DND-41 (cell line): ENCODE results near the gene CDH23.
A peak's percentile ranks its signal among the peaks of the same experiment; 100 is the strongest.

Experiments used
- ATAC-seq: fragments of 200-7000 bp; cut with Tn5 transposase; 3 replicates; pipeline ENCODE4 v1.9.1; 2021; ENCODE audit warnings: low read depth; ENCODE audit not compliant: insufficient read depth
- DNase-seq: peaks from one replicate; pipeline ENCODE4 v3.0.0-alpha.2; 2020
- H2AFZ ChIP-seq: 2 replicates; pipeline ENCODE4 v1.6.0; 2012; ENCODE audit warnings: low read depth, low read length
- H3K27ac ChIP-seq: 2 replicates; pipeline ENCODE4 v1.5.1; 2012; ENCODE audit warnings: low read length, inconsistent platforms
- H3K27me3 ChIP-seq: fragments of 200-600 bp; sonication (generic); 2 replicates; pipeline ENCODE4 v1.6.0; 2012; ENCODE audit warnings: low read length, mild to moderate bottlenecking, inconsistent platforms; ENCODE audit not compliant: insufficient read depth, poor library complexity
- H3K36me3 ChIP-seq: 2 replicates; pipeline ENCODE4 v1.5.1; 2012; ENCODE audit warnings: low read length, inconsistent platforms; ENCODE audit not compliant: insufficient read depth
- H3K4me1 ChIP-seq: 2 replicates; pipeline ENCODE4 v1.5.1; 2012; ENCODE audit warnings: mild to moderate bottlenecking, low read length; ENCODE audit not compliant: insufficient read depth
- H3K4me2 ChIP-seq: 2 replicates; pipeline ENCODE4 v1.6.0; 2012; ENCODE audit warnings: mild to moderate bottlenecking, moderate library complexity, low read length, inconsistent platforms; ENCODE audit not compliant: insufficient read depth
- H3K4me3 ChIP-seq, 2 experiments: fragments of 200-600 bp in 1 of 2; shearing (Covaris generic) in 1 of 2; 2 replicates each; pipeline ENCODE4 v1.5.1; 2012 to 2016; ENCODE audit warnings: inconsistent platforms in 2 of 2, low read length in 2 of 2, mild to moderate bottlenecking in 2 of 2, low read depth in 1 of 2, moderate library complexity in 1 of 2
- H3K79me2 ChIP-seq: 2 replicates; pipeline ENCODE4 v1.6.0; 2012; ENCODE audit warnings: low read length, inconsistent platforms; ENCODE audit not compliant: insufficient read depth
- H3K9ac ChIP-seq: 2 replicates; pipeline ENCODE4 v1.6.0; 2012; ENCODE audit warnings: low read depth, mild to moderate bottlenecking, inconsistent platforms, low read length, moderate library complexity
- H3K9me3 ChIP-seq: 2 replicates; pipeline ENCODE4 v1.5.1; 2012; ENCODE audit warnings: low read length, moderate library complexity, mild to moderate bottlenecking, inconsistent platforms; ENCODE audit not compliant: insufficient read depth, severe bottlenecking
- H4K20me1 ChIP-seq: 2 replicates; pipeline ENCODE4 v1.6.0; 2012; ENCODE audit warnings: low read length; ENCODE audit not compliant: insufficient read depth
- CTCF ChIP-seq: IDR thresholded peaks from 2 replicates; pipeline ENCODE4 v1.5.1; 2012; ENCODE audit warnings: borderline replicate concordance, low read length, moderate library complexity, mild to moderate bottlenecking; ENCODE audit not compliant: poor library complexity, severe bottlenecking; ENCODE audit errors: extremely low read depth
- EZH2 ChIP-seq: IDR thresholded peaks from 3 replicates; pipeline ENCODE4 v1.6.1; 2012; ENCODE audit warnings: borderline replicate concordance, low read depth, mild to moderate bottlenecking, moderate library complexity, low read length, inconsistent platforms; ENCODE audit not compliant: severe bottlenecking

Gene CDH23

GRCh38 chr10:71432101-71432905, 35.6 kb downstream of the CDH23 start:
- no peaks in the 10 kb centered on the region for H3K9me3 ChIP-seq
- ATAC-seq (no peak), DNase-seq (no peak)
- H3K4me3 ChIP-seq, result no peak overlapping the region
- no peak overlapping the region for H3K4me2 ChIP-seq
- H3K9ac ChIP-seq, result no peak overlapping the region
- H3K36me3 ChIP-seq, result no peaks in the 10 kb centered on the region
- H3K4me1 ChIP-seq, result no peaks in the 10 kb centered on the region
- peak; percentile 1 for TF ChIP-seq CTCF
- no peak for TF ChIP-seq EZH2
- no peaks in the 10 kb centered on the region for H4K20me1 ChIP-seq
- H2AFZ ChIP-seq, result no peak overlapping the region
- no peak overlapping the region for H3K27ac ChIP-seq
- peaks cover 3% of the 10 kb centered on the region for H3K27me3 ChIP-seq
- no peaks in the 10 kb centered on the region for H3K79me2 ChIP-seq

- TF ChIP-seq CTCF (no peak), EZH2 (no peak)
- no peak overlapping the region for H3K9ac ChIP-seq
- H2AFZ ChIP-seq, result no peak overlapping the region
- no peaks in the 10 kb centered on the region for H3K79me2 ChIP-seq
- no peaks in the 10 kb centered on the region for H3K4me1 ChIP-seq
- no peak overlapping the region for H3K4me2 ChIP-seq
- H3K4me3 ChIP-seq, result no peak overlapping the region
- H4K20me1 ChIP-seq, result no peaks in the 10 kb centered on the region
- H3K27ac ChIP-seq, result no peak overlapping the region
- ATAC-seq (no peak), DNase-seq (no peak)
- no peaks in the 10 kb centered on the region for H3K36me3 ChIP-seq
- H3K27me3 ChIP-seq, result peaks cover 3% of the 10 kb centered on the region
- no peaks in the 10 kb centered on the region for H3K9me3 ChIP-seq
Measured at GRCh38 chr10:71432956-71433767, 36.4 kb downstream of the CDH23 start.

GRCh38 chr10:71433768-71434744, 37.3 kb downstream of the CDH23 start:
- Histone ChIP-seq H2AFZ (no peak overlapping the region), H3K36me3 (no peaks in the 10 kb centered on the region), H3K9ac (no peak overlapping the region), H3K4me1 (no peaks in the 10 kb centered on the region), H4K20me1 (no peaks in the 10 kb centered on the region), H3K27me3 (peaks cover 4% of the 10 kb centered on the region), H3K4me2 (no peak overlapping the region), H3K79me2 (no peaks in the 10 kb centered on the region), H3K27ac (no peak overlapping the region), H3K4me3 (no peak overlapping the region), H3K9me3 (no peaks in the 10 kb centered on the region)
- no peak for DNase-seq
- ATAC-seq, result no peak
- TF ChIP-seq EZH2 (no peak), CTCF (no peak)
